IMR-90 (cell line): ENCODE measurements around the gene PRKCH. TPM values are rescaled to one million over a fixed set of nuclear protein-coding genes. Genes with fewer than 3 reads are reported as not detected.

Experiments
- ATAC-seq: fragments of 200-7000 bp; cut with Tn5 transposase; 2 replicates; pipeline ENCODE4 v1.9.1; 2020; ENCODE audit warnings: low read depth, mild to moderate bottlenecking, moderate library complexity
- BruUV-seq: library from RNA; stranded (reverse); fragments of 400-500 nt; replicated peaks from 2 replicates; lab custom pipeline; 2021; lab: Mats Ljungman, UMichigan
- CTCF ChIA-PET: fragments of 300-600 bp; formaldehyde crosslinking; extraction: SDS; loops from one replicate; lab custom pipeline; 2021; ENCODE audit warnings: antibody characterized with exemption; lab: Yijun Ruan, JAX
- POLR2A ChIA-PET: fragments of 300-600 bp; sonication (Branson Sonifier 250); formaldehyde crosslinking; loops from one replicate; lab custom pipeline; 2022; ENCODE audit warnings: antibody characterized with exemption; ENCODE audit not compliant: unreplicated experiment; lab: Charles Lee
- DNase-seq: peaks from one replicate; pipeline ENCODE4 v3.0.0; 2013
- H2AFZ ChIP-seq: replicated peaks from 2 replicates; pipeline ENCODE3; 2013; ENCODE audit warnings: low read length, mild to moderate bottlenecking; ENCODE audit not compliant: poor library complexity
- H2AK5ac ChIP-seq: 2 replicates; pipeline ENCODE4 v1.6.1; 2013; ENCODE audit warnings: low read depth, low read length, inconsistent platforms
- H2AK9ac ChIP-seq: replicated peaks from 2 replicates; pipeline ENCODE3; 2013; ENCODE audit warnings: mild to moderate bottlenecking, low read depth, low read length, moderate library complexity; ENCODE audit not compliant: poor library complexity
- H2BK120ac ChIP-seq: 2 replicates; pipeline ENCODE4 v1.6.1; 2013; ENCODE audit warnings: low read depth, low read length, inconsistent platforms
- H2BK15ac ChIP-seq: 3 replicates; pipeline ENCODE4 v1.6.1; 2013; ENCODE audit warnings: low read depth, low read length, inconsistent platforms
- H2BK20ac ChIP-seq: 2 replicates; pipeline ENCODE4 v1.6.1; 2013; ENCODE audit warnings: low read depth, mild to moderate bottlenecking, inconsistent platforms, low read length, moderate library complexity
- H2BK5ac ChIP-seq: 2 replicates; pipeline ENCODE4 v1.6.1; 2013; ENCODE audit warnings: mild to moderate bottlenecking, low read depth, low read length, inconsistent platforms; ENCODE audit not compliant: poor library complexity, severe bottlenecking
- H3K14ac ChIP-seq: replicated peaks from 2 replicates; pipeline ENCODE4 v1.6.1; 2013; ENCODE audit warnings: low read depth, low read length, inconsistent platforms
- H3K18ac ChIP-seq: 2 replicates; pipeline ENCODE4 v1.6.1; 2013; ENCODE audit warnings: low read depth, low read length, control low read depth
- H3K23ac ChIP-seq: 2 replicates; pipeline ENCODE4 v1.6.1; 2013; ENCODE audit warnings: low read depth, low read length, inconsistent platforms
- H3K27ac ChIP-seq: 2 replicates; pipeline ENCODE4 v1.5.1; 2013; ENCODE audit warnings: mild to moderate bottlenecking, control low read depth, low read length; ENCODE audit not compliant: insufficient read depth
- H3K27me3 ChIP-seq: 2 replicates; pipeline ENCODE4 v1.6.1; 2013; ENCODE audit warnings: low read length; ENCODE audit not compliant: control insufficient read depth, insufficient read depth
- H3K36me3 ChIP-seq: 2 replicates; pipeline ENCODE4 v1.6.1; 2013; ENCODE audit warnings: low read length, mixed read lengths; ENCODE audit not compliant: control insufficient read depth, insufficient read depth
- H3K4ac ChIP-seq: 2 replicates; pipeline ENCODE4 v1.6.1; 2013; ENCODE audit warnings: low read depth, low read length, inconsistent platforms
- H3K4me1 ChIP-seq: 2 replicates; pipeline ENCODE4 v1.6.1; 2013; ENCODE audit warnings: low read length, mixed read lengths; ENCODE audit not compliant: control insufficient read depth, insufficient read depth
- H3K4me2 ChIP-seq: 2 replicates; pipeline ENCODE4 v1.6.1; 2013; ENCODE audit warnings: low read depth, mild to moderate bottlenecking, control low read depth, low read length, moderate library complexity
- H3K4me3 ChIP-seq: 2 replicates; pipeline ENCODE4 v1.5.1; 2013; ENCODE audit warnings: low read depth, mild to moderate bottlenecking, control low read depth, low read length, moderate library complexity; ENCODE audit not compliant: insufficient read depth
- H3K56ac ChIP-seq: 2 replicates; pipeline ENCODE4 v1.6.1; 2013; ENCODE audit warnings: low read length, inconsistent platforms; ENCODE audit not compliant: insufficient read depth; ENCODE audit errors: extremely low read depth
- H3K79me1 ChIP-seq, 2 experiments: 2 replicates each; pipeline ENCODE4 v1.6.1; 2013; ENCODE audit warnings: low read length in 2 of 2, inconsistent platforms in 1 of 2, low read depth in 1 of 2
- H3K9ac ChIP-seq: 2 replicates; pipeline ENCODE4 v1.6.1; 2013; ENCODE audit warnings: low read depth, low read length, control low read depth
- H3K9me1 ChIP-seq: 2 replicates; pipeline ENCODE4 v1.6.1; 2013; ENCODE audit warnings: low read length, inconsistent platforms; ENCODE audit not compliant: insufficient read depth
- H3K9me3 ChIP-seq: 2 replicates; pipeline ENCODE4 v1.6.1; 2013; ENCODE audit warnings: low read length; ENCODE audit not compliant: control insufficient read depth, insufficient read depth
- H4K20me1 ChIP-seq: 2 replicates; pipeline ENCODE4 v1.6.1; 2013; ENCODE audit warnings: low read length, inconsistent platforms; ENCODE audit not compliant: insufficient read depth
- H4K5ac ChIP-seq: 2 replicates; pipeline ENCODE4 v1.6.1; 2013; ENCODE audit warnings: mild to moderate bottlenecking, low read depth, low read length, control low read depth
- H4K8ac ChIP-seq, 2 experiments: 2 replicates each; pipeline ENCODE4 v1.6.1; 2013; ENCODE audit warnings: low read depth in 2 of 2, low read length in 2 of 2, control low read depth in 1 of 2, inconsistent platforms in 1 of 2
- H4K91ac ChIP-seq: 2 replicates; pipeline ENCODE4 v1.6.1; 2013; ENCODE audit warnings: low read depth, low read length, inconsistent platforms; ENCODE audit not compliant: insufficient read depth
- BHLHE40 ChIP-seq: fragments of 150-350 bp; IDR thresholded peaks from 2 replicates; pipeline ENCODE4 v1.6.1; 2016; ENCODE audit warnings: mild to moderate bottlenecking, low read depth, low read length
- CEBPB ChIP-seq: IDR thresholded peaks from 2 replicates; pipeline ENCODE4 v1.6.1; 2012; ENCODE audit warnings: low read depth, low read length, improper control_type of control experiment
- CHD1 ChIP-seq: IDR thresholded peaks from 2 replicates; pipeline ENCODE4 v1.6.1; 2012; ENCODE audit warnings: low read depth, low read length, improper control_type of control experiment
- ELK1 ChIP-seq: fragments of 150-350 bp; IDR thresholded peaks from 2 replicates; pipeline ENCODE4 v1.6.1; 2016; ENCODE audit warnings: low read depth, mild to moderate bottlenecking, low read length, moderate library complexity, borderline replicate concordance
- FOS ChIP-seq: fragments of 150-350 bp; IDR thresholded peaks from 2 replicates; pipeline ENCODE4 v1.6.1; 2016; ENCODE audit warnings: low read depth, low read length
- MAFK ChIP-seq: IDR thresholded peaks from 2 replicates; pipeline ENCODE4 v1.6.1; 2012; ENCODE audit warnings: low read depth, low read length, improper control_type of control experiment
- MAZ ChIP-seq: IDR thresholded peaks from 2 replicates; pipeline ENCODE4 v1.6.1; 2012; ENCODE audit warnings: low read depth, mild to moderate bottlenecking, low read length, improper control_type of control experiment, moderate library complexity, borderline replicate concordance
- MXI1 ChIP-seq: IDR thresholded peaks from 2 replicates; pipeline ENCODE4 v1.6.1; 2012; ENCODE audit warnings: low read depth, mild to moderate bottlenecking, low read length, moderate library complexity, borderline replicate concordance
- NFE2L2 ChIP-seq: fragments of 150-350 bp; IDR thresholded peaks from 2 replicates; pipeline ENCODE4 v1.6.1; 2016; ENCODE audit warnings: low read depth, mild to moderate bottlenecking, low read length
- POLR2A ChIP-seq: IDR thresholded peaks from 2 replicates; pipeline ENCODE4 v1.6.1; 2012; ENCODE audit warnings: mild to moderate bottlenecking, low read depth, low read length
- RAD21 ChIP-seq: IDR thresholded peaks from 2 replicates; pipeline ENCODE4 v1.6.1; 2012; ENCODE audit warnings: low read length, improper control_type of control experiment
- RCOR1 ChIP-seq: IDR thresholded peaks from 2 replicates; pipeline ENCODE4 v1.6.1; 2012; ENCODE audit warnings: mild to moderate bottlenecking, low read length, improper control_type of control experiment; ENCODE audit not compliant: insufficient replicate concordance
- SMC3 ChIP-seq: fragments of 150-350 bp; IDR thresholded peaks from 2 replicates; pipeline ENCODE4 v1.6.1; 2016; ENCODE audit warnings: low read depth, mild to moderate bottlenecking, antibody characterized with exemption, low read length, moderate library complexity
- WGBS, 2 experiments: methylation state at CpG; one replicate each; pipeline versions ENCODE4 v1.1.5 to v1.1.7; 2013; ENCODE audit warnings: missing lambda C conversion rate in 2 of 2; ENCODE audit not compliant: insufficient read length in 1 of 2; ENCODE audit errors: extremely low coverage in 2 of 2; 5-methylcytosine and 5-hydroxymethylcytosine counted together
- dilution Hi-C: fragments of 300-500 bp; cut with HindIII; formaldehyde crosslinking; loops from one replicate; pipeline ENCODE4 v1.14.3; 2018; ENCODE audit warnings: low sequenced_read_pairs; ENCODE audit not compliant: unreplicated experiment
- in situ Hi-C: fragments of 300-500 bp; cut with MboI; formaldehyde crosslinking; loops from 3 replicates; pipeline ENCODE4 v1.14.3; 2019; ENCODE audit warnings: low sequenced_read_pairs, inconsistent platforms, mixed read lengths
- intact Hi-C: fragments of 100-400 bp; cut with micrococcal nuclease; formaldehyde crosslinking; loops from 2 replicates; pipeline ENCODE4 v1.10.0; 2022
- polyA plus RNA-seq, 3 experiments: library from polyadenylated mRNA; depleted of rRNA; stranded (reverse); fragments of >200 nt; gene quantifications; 2 replicates each; pipeline ENCODE4 v1.2.3, GENCODE V29; 2012; ENCODE audit warnings: low replicate concordance in 1 of 3
- total RNA-seq: library from RNA; depleted of rRNA; stranded (reverse); fragments of >200 nt; gene quantifications from 2 replicates; pipeline ENCODE4 v1.2.3, GENCODE V29; 2012

Gene PRKCH
- total and polyA plus RNA-seq, 2 of the 4 experiments (the other 2 are of a cell fraction), result 1.6 to 2.3 TPM

GRCh38 chr14:61488417-61489401, 167.3 kb downstream of the PRKCH start (continued):
- TF ChIP-seq RAD21 (no peak), BHLHE40 (no peak), MAFK (no peak)

- Histone ChIP-seq H2BK120ac (peak overlapping the region; percentile 69), H2BK20ac (peak overlapping the region; percentile 41; the same call in 1 of the 2 replicates), H2AK5ac (peak overlapping the region; percentile 63), H2BK5ac (no peak overlapping the region), H3K79me1 (peaks cover 5 to 8% of the 10 kb centered on the region in 2 experiments; a peak in 2 of 4 replicates), H3K4me3 (no peak overlapping the region), H3K14ac (0 out of 2 replicates have a peak overlapping the region, but pooled peaks have one; percentile 14), H4K91ac (no peak overlapping the region), H2AFZ (no peak overlapping the region), H3K9me3 (no peaks in the 10 kb centered on the region), H3K9ac (no peak overlapping the region), H3K18ac (peak overlapping the region; percentile 57), H3K4me1 (peaks cover 17% of the 10 kb centered on the region), H4K8ac (no peak overlapping the region), H3K4ac (peak overlapping the region; percentile 55), H2AK9ac (no peak overlapping the region), H3K4me2 (no peak overlapping the region), H3K56ac (no peak overlapping the region), H2BK15ac (peak overlapping the region; percentile 15; the same call in 2 of the 3 replicates), H3K27me3 (no peaks in the 10 kb centered on the region), H3K23ac (no peak overlapping the region; the same call in 1 of the 2 replicates), H3K9me1 (peaks cover 14% of the 10 kb centered on the region), H3K36me3 (no peaks in the 10 kb centered on the region), H4K5ac (peak overlapping the region; percentile 34; the same call in 1 of the 2 replicates), H4K20me1 (no peaks in the 10 kb centered on the region), H3K27ac (no peak overlapping the region)
- intact Hi-C loops (no loop called here), dilution Hi-C loops (no loop called here), in situ Hi-C loops (no loop called here)
- ATAC-seq (no peak), DNase-seq (no peak)
- WGBS, 2 experiments, result no CpG with 5 or more reads among the region's 2 CpGs
- ChIA-PET POLR2A (no interaction called here), CTCF (interaction anchor here (1.0 kb wide), 1 partner anchor 14 kb away, joined by 3 read pairs; no protein-coding TSS in a partner anchor)
- no TSS peak for BruUV-seq
- no peak for TF ChIP-seq MXI1
- no peak for TF ChIP-seq ELK1
- TF ChIP-seq MAZ, result no peak
- no peak for TF ChIP-seq RAD21
- no peak for TF ChIP-seq CHD1
- TF ChIP-seq FOS, result no peak
- no peak for TF ChIP-seq MAFK
- TF ChIP-seq RCOR1, result no peak
- no peak for TF ChIP-seq BHLHE40
- TF ChIP-seq NFE2L2, result no peak
- TF ChIP-seq CEBPB, result no peak
- TF ChIP-seq POLR2A, result no peak
- no peak for TF ChIP-seq SMC3
Observed at GRCh38 chr14:61489512-61489911, 168.1 kb downstream of the PRKCH start.
